C4-2B (cell line): Measurements from ENCODE around the gene RASA3.

Experiments used
- H3K27ac ChIP-seq: fragments of 450-650 bp; 2 replicates; pipeline ENCODE4 v1.5.1; 2017
- CTCF ChIP-seq: fragments of 450-650 bp; conservative IDR thresholded peaks from 2 replicates; pipeline ENCODE4 v1.5.1; 2017; ENCODE audit warnings: mild to moderate bottlenecking
- ZFX ChIP-seq: fragments of 450-650 bp; IDR thresholded peaks from 2 replicates; pipeline ENCODE4 v1.6.1; 2017

RASA3 gene

GRCh38 chr13:113974304-113975281 lies 157.8 kb downstream of the RASA3 start:
- no peak overlapping the region for H3K27ac ChIP-seq
- TF ChIP-seq ZFX (no peak), CTCF (no peak)

- TF ChIP-seq CTCF, result no peak
- no peak for TF ChIP-seq ZFX
- H3K27ac ChIP-seq, result no peak within 1 kb of the TSS; the same call in 1 of the 2 replicates
These were observed 158.9 kb downstream of the RASA3 start, which contains the start of gene C13orf46 for GRCh38 chr13:113973218-113974164. Gene C13orf46 (minus strand): TSS chr13:113974076. CDS start chr13:113973997, 79 bp downstream.

GRCh38 chr13:113972451-113973217 lies 159.8 kb downstream of the RASA3 start:
- peak overlapping the region; percentile 84; the same call in 1 of the 2 replicates for H3K27ac ChIP-seq
- TF ChIP-seq CTCF (no peak), ZFX (no peak)

- TF ChIP-seq CTCF (no peak), ZFX (no peak)
- peak overlapping the region; percentile 84 for H3K27ac ChIP-seq
These were observed 160.8 kb downstream of the RASA3 start for GRCh38 chr13:113971471-113972231.

GRCh38 chr13:113970810-113971470 lies 161.5 kb downstream of the RASA3 start:
- peak overlapping the region; percentile 84 for H3K27ac ChIP-seq

More at GRCh38 chr13:113970810-113971470, 161.5 kb downstream of the RASA3 start:
- TF ChIP-seq ZFX (no peak), CTCF (no peak)
